ENCODE results near the gene MYPN.
"Not testable (repeated sequence)": the region's sequence is repeated elsewhere in the genome, so short reads cannot be mapped to it uniquely, and the experiment has no call there.

The MYPN gene

GRCh38 chr10:68137171-68137570, 27.9 kb downstream of the MYPN start:
- DNase-seq (ENCODE audit: low spot score) = no peak

DNA sequence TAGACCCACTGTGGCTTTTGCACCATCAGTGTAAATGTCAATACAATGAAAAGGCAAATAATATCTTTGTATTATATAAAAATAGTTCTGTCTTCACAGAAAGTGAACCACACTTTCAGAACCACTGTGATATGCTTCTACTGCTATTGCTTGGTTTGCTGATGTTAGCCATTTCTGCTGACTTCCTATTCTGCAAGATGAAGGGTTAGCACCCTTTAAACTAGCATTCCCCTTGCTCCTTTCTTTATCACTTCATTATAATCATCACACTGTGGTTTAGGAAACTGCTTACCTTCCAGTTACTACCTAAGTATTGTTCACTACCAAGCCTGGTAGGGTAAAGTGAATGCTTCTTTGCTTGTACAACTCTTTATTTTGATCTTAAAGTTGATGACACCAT, 29.2 kb downstream of the MYPN start:
- DNase-seq (ENCODE audit: low spot score) = no peak

DNA sequence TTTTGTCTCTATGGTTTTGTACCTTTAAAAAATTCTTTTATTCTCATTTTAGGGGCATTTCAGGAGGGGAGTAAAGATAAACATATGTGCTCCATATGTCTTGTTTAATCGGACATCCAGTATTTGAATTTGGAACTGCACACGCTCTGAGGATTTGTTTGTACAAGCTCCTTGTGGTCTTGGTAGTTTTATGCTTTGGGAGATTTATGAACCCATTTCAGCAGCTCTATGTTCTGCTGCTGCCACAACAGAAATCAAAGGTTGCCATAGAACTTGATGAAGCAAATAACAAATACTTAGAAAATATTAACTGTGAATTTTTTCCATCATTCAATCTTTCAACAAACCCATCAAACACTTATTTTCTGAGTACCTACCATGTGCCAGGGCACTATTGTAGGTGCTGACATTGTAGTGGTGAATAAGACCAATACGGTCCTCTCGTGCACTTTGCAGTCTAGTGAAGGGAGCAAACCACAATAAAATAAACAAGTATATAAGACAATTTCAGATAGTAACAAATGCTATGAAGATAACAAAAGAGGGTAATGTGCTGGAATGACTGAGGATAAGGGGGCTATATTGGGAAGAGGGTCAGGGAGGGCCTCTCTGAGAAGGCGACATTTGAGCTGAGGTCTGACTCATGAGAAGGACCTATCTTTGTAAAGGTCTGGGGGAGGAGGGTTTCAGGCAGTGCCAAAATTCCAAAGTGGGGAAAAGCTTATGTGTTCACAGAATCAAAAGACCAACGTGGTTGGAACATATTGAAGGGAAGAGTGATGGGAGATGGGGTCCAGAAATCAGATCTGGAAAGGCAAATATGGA, 30.4 kb downstream of the MYPN start:
- DNase-seq (ENCODE audit: low spot score) = no peak

- DNase-seq (ENCODE audit: low spot score) = no peak
These were observed 33.5 kb downstream of the MYPN start for GRCh38 chr10:68142761-68143160.

DNA sequence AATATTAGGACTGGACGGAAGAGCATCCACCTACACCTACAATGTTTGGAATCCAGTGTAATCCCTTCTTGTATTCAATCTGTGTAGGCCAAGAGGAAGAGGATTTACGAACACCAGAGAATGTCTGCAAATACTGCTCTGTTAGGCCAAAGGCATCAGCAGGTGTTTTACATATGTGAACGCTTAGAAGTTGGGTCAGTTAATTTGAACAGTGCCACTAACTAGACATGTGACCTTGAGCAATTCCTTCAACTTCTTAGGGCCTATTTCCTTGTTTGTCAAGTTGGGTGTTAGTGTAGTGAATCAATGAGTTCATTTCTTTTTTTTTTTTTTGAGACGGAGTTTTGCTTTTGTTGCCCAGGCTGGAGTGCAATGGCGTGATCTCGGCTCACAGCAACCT, 35.4 kb downstream of the MYPN start:
- no peak for DNase-seq (ENCODE audit: low spot score)

GRCh38 chr10:68145705-68146104, 36.4 kb downstream of the MYPN start:
- no peak for DNase-seq (ENCODE audit: low spot score)

- DNase-seq (ENCODE audit: low spot score) = no peak
These were observed 36.8 kb downstream of the MYPN start for GRCh38 chr10:68146133-68146532.

DNA sequence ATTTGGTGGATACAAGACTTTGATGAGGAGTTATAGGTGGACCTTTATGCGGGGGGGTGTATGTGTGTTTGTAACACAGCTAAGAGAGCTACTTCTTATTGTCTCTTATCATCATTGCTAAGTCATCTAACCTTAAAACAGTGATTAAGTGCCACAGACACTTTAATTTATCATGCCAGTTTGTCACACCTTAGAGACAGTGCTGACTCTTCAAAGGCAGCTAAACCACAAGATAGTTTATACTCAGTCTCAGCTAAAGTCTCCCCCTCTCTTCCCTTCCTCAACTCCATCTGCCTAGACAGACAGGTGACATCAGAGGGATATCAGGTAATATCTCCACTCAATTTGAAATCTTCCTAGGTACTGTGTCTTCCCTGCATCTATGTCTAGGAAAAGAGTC, 42.2 kb downstream of the MYPN start:
- DNase-seq (ENCODE audit: low spot score) = no peak

- peak; percentile 97 for DNase-seq (ENCODE audit: low spot score)
These were observed 44.4 kb downstream of the MYPN start for GRCh38 chr10:68153473-68154210.

DNA sequence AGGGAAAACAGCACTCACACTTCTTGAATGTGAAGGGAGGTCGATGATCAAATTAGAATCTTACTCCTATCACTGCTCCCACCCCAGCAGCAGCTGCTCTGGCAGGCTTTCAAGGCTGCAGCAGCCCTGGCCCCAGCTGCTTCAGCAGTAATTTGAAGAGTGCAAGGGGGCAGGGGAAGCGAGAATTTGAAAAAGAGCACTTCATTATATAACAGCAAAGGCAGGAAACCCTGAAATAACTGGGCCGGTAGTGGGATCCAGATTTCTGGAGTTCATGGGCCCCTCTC, 44.9 kb downstream of the MYPN start:
- DNase-seq (ENCODE audit: low spot score) = no peak

GRCh38 chr10:68155615-68156210, 46.4 kb downstream of the MYPN start:
- no peak for DNase-seq (ENCODE audit: low spot score)

DNA sequence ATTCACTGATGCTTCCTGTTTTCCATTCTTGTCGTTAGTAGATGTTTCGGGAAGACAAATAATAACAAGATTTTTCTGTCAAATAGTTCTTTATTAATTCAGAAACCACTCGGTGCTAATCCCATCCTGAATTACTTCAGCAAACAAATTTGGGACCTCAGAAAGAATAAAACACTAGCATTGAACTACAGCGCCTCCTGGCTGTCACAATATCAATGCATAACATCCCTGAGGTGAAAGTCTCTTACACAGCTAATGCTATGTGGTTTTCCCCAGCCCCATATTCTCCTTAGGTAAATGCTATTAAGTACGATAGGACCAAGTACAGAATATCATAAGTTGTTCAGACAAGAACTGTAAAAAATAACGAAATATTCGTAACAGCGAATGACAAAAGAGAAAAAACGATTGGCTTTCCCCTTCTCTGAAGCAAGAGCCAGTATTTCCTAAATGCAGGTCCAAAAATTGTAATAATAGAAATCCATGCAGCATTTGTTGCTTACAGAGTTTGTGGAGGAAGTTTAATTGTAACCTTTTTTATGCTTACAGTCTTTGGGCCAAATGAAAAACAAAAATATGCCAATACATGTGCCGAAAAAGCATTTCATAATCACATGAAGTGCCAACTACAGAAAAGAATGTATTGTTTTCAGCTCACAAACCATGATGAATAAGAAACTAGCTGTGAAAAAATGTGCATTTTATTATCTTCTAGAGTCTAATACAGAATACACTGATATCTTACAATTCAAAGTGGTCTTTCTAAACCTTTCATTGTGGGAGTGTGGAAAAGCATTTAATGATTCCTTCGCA, 47.3 kb downstream of the MYPN start:
- peak; percentile 22 for DNase-seq (ENCODE audit: low spot score)

DNA sequence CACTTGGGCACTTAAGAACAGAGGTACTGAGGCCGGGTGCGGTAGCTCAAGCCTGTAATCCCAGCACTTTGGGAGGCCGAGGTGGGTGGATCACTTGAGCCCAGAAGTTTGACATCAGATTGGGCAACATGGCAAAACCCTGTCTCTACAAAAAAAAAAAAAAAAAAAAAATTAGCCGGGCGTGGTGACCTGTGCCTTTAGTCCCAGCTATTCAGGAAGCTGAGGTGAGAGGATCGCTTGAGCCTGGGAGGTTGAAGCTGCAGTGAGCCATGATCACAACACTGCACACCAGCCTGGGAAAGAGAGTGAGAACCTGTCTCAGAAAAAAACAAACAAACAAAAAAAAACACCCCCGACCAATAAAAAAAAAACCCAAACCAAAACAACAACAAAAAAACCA, 48.2 kb downstream of the MYPN start:
- DNase-seq (ENCODE audit: low spot score) = not testable (repeated sequence)

GRCh38 chr10:68158031-68158430, 48.7 kb downstream of the MYPN start:
- DNase-seq (ENCODE audit: low spot score) = no peak

DNA sequence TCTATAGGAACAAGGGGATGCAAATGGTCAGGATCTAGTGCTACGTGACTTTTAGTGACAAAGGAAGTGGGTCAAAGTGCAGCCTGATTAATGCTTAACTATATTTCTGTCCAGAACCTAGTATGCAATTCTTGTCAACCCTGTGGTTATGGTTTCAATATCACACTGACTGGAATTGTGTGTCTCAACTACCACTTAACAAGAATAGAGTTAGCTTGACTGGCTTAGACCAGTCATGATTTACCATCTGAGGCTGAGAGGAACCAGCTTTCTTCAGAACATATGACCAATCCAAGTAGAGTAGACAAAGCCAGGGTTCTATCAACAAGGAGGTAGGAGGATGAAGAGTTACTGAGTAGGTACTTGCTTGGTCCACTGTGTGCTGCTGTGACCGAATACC, 54.4 kb downstream of the MYPN start:
- no peak for DNase-seq (ENCODE audit: low spot score)

DNA sequence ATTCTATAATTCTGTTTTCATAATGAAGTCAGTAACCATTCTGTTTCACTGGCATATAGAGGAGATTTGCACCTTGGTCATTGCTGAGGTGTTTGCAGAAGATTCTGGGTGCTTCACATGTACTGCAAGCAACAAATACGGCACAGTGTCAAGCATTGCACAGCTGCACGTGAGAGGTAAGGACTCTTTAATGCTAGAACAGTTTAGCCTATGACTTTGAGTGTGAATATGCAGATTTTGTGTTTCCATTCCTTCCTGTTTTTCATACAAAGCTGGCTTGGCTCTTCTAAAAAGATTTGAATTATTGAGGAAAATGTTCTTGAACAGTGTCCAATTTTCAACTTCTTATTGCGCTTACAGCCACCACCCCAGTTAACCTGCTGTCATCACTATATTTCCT, 56.4 kb downstream of the MYPN start:
- DNase-seq (ENCODE audit: low spot score) = no peak

DNA sequence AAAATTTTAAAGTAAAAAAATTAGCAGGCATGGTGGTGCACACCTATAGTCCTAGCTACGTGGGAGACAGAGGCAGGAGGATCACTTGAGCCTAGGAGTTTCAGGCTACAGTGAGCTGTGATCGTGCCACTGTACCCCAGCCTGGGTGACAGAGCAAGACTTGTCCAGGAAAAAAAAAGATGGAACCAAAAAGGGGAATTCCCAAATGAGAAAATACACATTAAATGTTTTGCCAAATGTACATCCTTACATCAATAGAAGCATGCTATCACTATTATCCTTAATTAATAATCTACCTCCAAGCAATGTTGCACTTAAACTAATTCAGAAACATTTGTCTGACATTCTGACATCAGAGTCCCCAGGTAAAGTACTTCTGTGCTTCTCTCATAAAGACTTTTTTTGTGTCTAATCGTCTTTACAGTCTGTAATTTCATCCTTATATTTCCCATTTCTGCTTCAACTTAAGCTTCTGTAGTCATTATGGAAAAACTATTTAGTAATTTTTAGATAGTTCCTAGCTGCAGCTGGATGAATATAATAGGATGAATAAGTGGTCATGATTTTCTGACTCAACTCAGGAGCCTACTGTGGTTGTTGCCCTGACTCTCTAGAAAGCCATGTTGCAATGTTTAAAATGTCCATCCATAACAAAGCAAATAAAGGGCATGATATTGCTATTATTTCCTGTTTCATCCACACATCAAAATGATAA, 57.7 kb downstream of the MYPN start:
- DNase-seq (ENCODE audit: low spot score) = no peak

GRCh38 chr10:68167586-68168189, 58.4 kb downstream of the MYPN start:
- no peak for DNase-seq (ENCODE audit: low spot score)

DNA sequence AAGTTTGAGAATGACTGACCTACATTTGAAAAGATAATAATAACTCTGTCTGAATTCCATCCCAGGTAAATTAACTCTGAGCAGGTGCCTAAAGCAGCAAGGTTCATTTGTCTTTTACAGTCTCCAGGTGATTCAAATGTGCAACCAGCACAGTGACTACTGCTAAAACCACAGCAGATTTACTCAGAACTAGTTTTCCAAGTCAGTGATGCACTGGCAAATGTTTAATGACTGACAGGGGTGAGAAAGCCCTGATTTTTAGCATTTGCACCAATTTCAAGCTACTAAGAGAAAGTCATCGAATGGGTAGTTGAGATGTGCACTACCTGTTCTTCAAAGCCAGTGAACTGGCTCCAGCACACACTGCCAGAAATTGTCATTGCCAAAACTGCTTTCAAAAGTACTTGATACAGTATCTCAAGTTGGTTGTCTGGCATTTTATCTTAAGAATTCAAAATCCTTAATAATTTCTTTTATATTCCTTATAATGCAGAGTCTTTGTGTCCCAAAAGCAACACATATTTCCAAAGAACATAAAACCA, 62.3 kb downstream of the MYPN start:
- DNase-seq (ENCODE audit: low spot score) = no peak

GRCh38 chr10:68172324-68172723, 63.0 kb downstream of the MYPN start:
- no peak for DNase-seq (ENCODE audit: low spot score)

DNA sequence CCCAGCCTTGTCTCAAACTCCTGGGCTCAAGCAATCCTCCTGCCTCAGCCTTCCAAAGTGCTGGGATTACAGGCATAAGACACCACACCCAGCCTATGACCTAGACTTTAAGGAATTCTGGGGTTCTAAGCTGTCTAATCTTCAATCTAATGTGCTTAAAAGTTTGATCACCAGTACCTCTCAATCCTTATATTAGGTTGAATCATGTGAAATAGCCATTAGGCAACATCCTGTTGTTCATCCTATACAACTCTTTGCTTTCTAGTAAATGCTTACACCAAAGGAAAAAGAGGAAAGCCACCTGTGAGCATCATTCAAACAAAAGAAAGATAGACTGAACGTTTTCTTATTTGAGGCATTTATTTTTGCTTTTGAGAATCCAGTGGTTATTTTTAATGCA, 66.7 kb downstream of the MYPN start:
- DNase-seq (ENCODE audit: low spot score) = no peak
